ENCODE measurements around the gene IL1RL1. TPM values are rescaled to one million over a fixed set of nuclear protein-coding genes. Genes with fewer than 3 reads are reported as not detected.

IL1RL1 gene
- total and polyA plus RNA-seq, 12 donors = 0.48 to 44.9 (median 1.3) TPM

- Histone ChIP-seq H3K36me3 (peaks cover 0 to 8% (median 0%) of the 10 kb centered on the region in 9 donors), H3K9me3 (peaks cover 0 to 3% (median 0%) of the 10 kb centered on the region in 11 donors), H3K27ac (no peak overlapping the region), H3K4me3 (no peak overlapping the region), H3K4me1 (no peaks in the 10 kb centered on the region), H3K27me3 (no peaks in the 10 kb centered on the region)
- WGBS, 2 donors = 75 to 85% methylated on average over 1 of the region's 1 CpG
- ATAC-seq (no peak), DNase-seq (no peak)
- TF ChIP-seq CTCF (IDR thresholded peaks at IDR 0.05) = no peak
- intact Hi-C loops (cut with DNase I) = no loop called here
These were observed 64.8 kb downstream of the IL1RL1 start for GRCh38 chr2:102376052-102376591.

DNA sequence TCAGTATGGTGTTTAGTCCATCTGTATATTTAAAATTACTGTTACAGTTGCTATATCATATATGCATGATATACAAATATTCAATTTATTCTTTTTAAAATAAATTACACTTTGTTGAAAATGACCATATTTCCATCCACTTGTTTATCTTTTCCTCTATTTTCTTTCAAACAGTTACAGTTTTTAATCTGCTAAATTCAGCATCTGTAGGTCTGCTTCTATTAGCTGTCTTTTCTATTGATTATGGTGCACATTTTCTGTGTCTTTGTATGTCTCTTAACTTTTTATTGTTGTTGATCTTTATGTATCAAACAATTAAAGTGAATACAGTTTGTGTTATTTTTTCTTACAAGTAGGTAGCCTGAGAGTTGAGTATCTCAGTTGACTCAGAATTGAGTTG is 72.4 kb downstream of the IL1RL1 start:
- no peak overlapping the region for H3K27ac ChIP-seq
- H3K9me3 ChIP-seq = peaks cover 0 to 40% (median 25%) of the 10 kb centered on the region in 11 donors
- ATAC-seq = no peak
- no peak for TF ChIP-seq CTCF (IDR thresholded peaks at IDR 0.05)
- H3K4me3 ChIP-seq = no peak overlapping the region
- intact Hi-C loops (cut with DNase I) = no loop called here
- H3K4me1 ChIP-seq = no peaks in the 10 kb centered on the region
- no peak for DNase-seq
- no peaks in the 10 kb centered on the region for H3K27me3 ChIP-seq
- peaks cover 0 to 30% (median 0%) of the 10 kb centered on the region in 9 donors for H3K36me3 ChIP-seq

DNA sequence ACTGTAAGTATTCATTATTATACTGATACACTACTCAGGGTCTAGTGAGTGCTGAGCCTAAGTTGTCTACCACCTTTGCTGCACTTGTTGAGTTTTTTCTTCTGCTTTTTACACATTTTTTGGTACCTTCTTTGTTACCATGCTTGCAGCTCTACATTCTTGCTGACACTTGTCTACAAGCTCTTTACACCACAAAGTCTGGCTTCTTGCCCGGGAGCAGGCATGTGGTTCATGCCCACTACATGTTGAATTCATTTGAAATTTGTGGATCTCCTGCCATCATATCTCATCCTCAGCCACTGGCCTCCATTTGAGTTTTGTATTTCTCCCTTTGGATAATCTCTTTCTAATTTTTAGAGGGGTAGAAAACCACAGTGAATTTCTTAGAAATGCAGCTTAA is 74.2 kb downstream of the IL1RL1 start:
- ATAC-seq (no peak), DNase-seq (no peak)
- no peak overlapping the region for H3K4me3 ChIP-seq
- 81 to 82% methylated on average over 1 of the region's 1 CpG for WGBS, 2 donors
- peaks cover 0 to 30% (median 0%) of the 10 kb centered on the region in 9 donors for H3K36me3 ChIP-seq
- no peaks in the 10 kb centered on the region for H3K27me3 ChIP-seq
- H3K4me1 ChIP-seq = no peaks in the 10 kb centered on the region
- intact Hi-C loops (cut with DNase I) = no loop called here
- H3K27ac ChIP-seq = no peak overlapping the region
- TF ChIP-seq CTCF (IDR thresholded peaks at IDR 0.05) = no peak
- H3K9me3 ChIP-seq = peaks cover 0 to 40% (median 25%) of the 10 kb centered on the region in 11 donors

- no peak for DNase-seq
- no peak for TF ChIP-seq CTCF (IDR thresholded peaks at IDR 0.05)
- H3K27me3 ChIP-seq = no peaks in the 10 kb centered on the region
- H3K9me3 ChIP-seq = peaks cover 0 to 40% (median 25%) of the 10 kb centered on the region in 11 donors
- ATAC-seq = no peak
- H3K4me3 ChIP-seq = no peak overlapping the region
- 81 to 87% methylated on average over 3 of the region's 3 CpGs for WGBS, 2 donors
- H3K27ac ChIP-seq = no peak overlapping the region
- H3K4me1 ChIP-seq = no peaks in the 10 kb centered on the region
- peaks cover 0 to 30% (median 0%) of the 10 kb centered on the region in 9 donors for H3K36me3 ChIP-seq
- intact Hi-C loops (cut with DNase I) = no loop called here
These were observed 74.6 kb downstream of the IL1RL1 start for GRCh38 chr2:102386004-102386403.
